Stimulated activated CD4-positive, alpha-beta T cell treated with anti-CD3 and anti-CD28 coated beads, Interleukin-12 subunit alpha, Interleukin-12 subunit beta, amount 100 ng/mL, for 48 hours (primary cell): ENCODE results near the gene CRB1.

Source experiments
- DNase-seq, 3 donors: peaks; one replicate each; pipeline ENCODE4 v3.0.0-alpha.2; 2020; ENCODE audit warnings: low read depth in 2 of 3, low spot score in 1 of 3

CRB1 gene

GRCh38 chr1:197519741-197520334 lies 251.8 kb downstream of the CRB1 start:
- DNase-seq, result no peak

- DNase-seq, result peak in 1 of 3 donors; percentile 60
Observed at GRCh38 chr1:197521118-197521739, 253.2 kb downstream of the CRB1 start.

- no peak for DNase-seq
Observed at GRCh38 chr1:197526736-197527371, 258.8 kb downstream of the CRB1 start.
